ENCODE measurements around the gene PKHD1. TPM values are rescaled to one million over a fixed set of nuclear protein-coding genes. Genes with fewer than 3 reads are reported as not detected.

Gene PKHD1
- polyA plus RNA-seq, 1 of the 3 experiments (the other 2 are of a cell fraction): not detected

DNA sequence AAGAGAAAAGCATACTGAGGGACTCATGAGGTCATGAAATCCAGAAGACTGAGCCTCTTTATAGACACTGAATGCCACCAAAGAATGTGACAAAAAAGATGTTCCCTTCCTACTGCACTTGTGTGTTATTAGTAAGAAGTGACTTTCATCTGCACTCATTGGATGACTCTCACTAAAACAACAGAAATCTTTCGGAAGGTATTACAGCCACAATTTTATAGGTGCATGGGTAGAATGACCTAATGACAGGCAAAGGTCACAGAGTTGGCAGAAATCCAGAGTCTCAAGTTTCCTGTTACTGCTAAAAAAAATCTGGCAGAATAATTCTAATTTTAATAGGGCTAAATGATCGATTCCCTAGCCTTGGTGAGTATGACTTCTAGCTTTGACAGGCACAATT lies 13.3 kb downstream of the PKHD1 start (continued):
- no peak for TF ChIP-seq TEAD4 (IDR thresholded peaks at IDR 0.05; ENCODE audit: borderline replicate concordance, insufficient read depth)

DNA sequence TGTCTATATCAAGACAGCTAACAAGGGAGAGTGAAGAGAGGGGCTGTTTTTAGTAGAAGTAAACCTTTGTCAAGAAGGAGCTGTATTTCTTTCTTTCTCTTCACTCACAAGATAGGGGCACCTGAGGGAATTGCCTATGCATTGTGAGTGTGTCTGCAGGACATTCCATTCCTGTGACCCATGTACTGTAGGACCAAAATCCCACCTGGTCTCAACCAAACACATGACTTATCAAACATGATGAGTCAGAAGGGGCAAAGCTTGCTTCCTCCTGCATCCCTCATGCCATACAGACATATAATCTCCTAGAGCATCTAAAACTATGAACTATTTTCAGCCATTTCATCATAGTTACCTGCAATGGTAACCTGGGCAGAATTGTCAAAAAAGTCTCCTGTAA lies 21.8 kb downstream of the PKHD1 start:
- no peaks in the 10 kb centered on the region for H3K79me2 ChIP-seq (ENCODE audit: insufficient read depth)
- no peak overlapping the region for H3K9ac ChIP-seq
- no peaks in the 10 kb centered on the region for H3K27me3 ChIP-seq (ENCODE audit: insufficient read depth)
- ChIA-PET CTCF (interaction anchor here (1.2 kb wide), 2 partner anchors 16 to 169 kb away, joined by 4 read pairs; no protein-coding TSS in a partner anchor), POLR2A (no interaction called here)
- H3F3A ChIP-seq (replicated peaks; ENCODE audit: insufficient read depth): no peaks in the 10 kb centered on the region
- no peaks in the 10 kb centered on the region; a peak in 2 of 4 replicates for H3K4me1 ChIP-seq (ENCODE audit: control insufficient read depth in 1 of 2, insufficient read depth in 2 of 2, low read depth in 1 of 2, low read length in 1 of 2)
- DNase-seq: no peak
- no peaks in the 10 kb centered on the region for H3K36me3 ChIP-seq (replicated peaks in 1 of 2; ENCODE audit: control insufficient read depth in 1 of 2, insufficient read depth in 2 of 2, low read length in 1 of 2)
- TF ChIP-seq FOXJ3 (CRISPR knock-in tag; IDR thresholded peaks at IDR 0.05): no peak
- TF ChIP-seq, protein P1, sequence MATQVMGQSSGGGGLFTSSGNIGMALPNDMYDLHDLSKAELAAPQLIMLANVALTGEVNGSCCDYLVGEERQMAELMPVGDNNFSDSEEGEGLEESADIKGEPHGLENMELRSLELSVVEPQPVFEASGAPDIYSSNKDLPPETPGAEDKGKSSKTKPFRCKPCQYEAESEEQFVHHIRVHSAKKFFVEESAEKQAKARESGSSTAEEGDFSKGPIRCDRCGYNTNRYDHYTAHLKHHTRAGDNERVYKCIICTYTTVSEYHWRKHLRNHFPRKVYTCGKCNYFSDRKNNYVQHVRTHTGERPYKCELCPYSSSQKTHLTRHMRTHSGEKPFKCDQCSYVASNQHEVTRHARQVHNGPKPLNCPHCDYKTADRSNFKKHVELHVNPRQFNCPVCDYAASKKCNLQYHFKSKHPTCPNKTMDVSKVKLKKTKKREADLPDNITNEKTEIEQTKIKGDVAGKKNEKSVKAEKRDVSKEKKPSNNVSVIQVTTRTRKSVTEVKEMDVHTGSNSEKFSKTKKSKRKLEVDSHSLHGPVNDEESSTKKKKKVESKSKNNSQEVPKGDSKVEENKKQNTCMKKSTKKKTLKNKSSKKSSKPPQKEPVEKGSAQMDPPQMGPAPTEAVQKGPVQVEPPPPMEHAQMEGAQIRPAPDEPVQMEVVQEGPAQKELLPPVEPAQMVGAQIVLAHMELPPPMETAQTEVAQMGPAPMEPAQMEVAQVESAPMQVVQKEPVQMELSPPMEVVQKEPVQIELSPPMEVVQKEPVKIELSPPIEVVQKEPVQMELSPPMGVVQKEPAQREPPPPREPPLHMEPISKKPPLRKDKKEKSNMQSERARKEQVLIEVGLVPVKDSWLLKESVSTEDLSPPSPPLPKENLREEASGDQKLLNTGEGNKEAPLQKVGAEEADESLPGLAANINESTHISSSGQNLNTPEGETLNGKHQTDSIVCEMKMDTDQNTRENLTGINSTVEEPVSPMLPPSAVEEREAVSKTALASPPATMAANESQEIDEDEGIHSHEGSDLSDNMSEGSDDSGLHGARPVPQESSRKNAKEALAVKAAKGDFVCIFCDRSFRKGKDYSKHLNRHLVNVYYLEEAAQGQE (IDR thresholded peaks at IDR 0.05; ENCODE audit: low read depth, low read length): no peak
- TF ChIP-seq NFIC (IDR thresholded peaks at IDR 0.05; ENCODE audit: borderline replicate concordance): no peak
- TF ChIP-seq, protein P2, sequence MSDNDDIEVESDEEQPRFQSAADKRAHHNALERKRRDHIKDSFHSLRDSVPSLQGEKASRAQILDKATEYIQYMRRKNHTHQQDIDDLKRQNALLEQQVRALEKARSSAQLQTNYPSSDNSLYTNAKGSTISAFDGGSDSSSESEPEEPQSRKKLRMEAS (IDR thresholded peaks at IDR 0.05; ENCODE audit: low read depth): no peak
- TF ChIP-seq YY1 (IDR thresholded peaks at IDR 0.05; ENCODE audit: low read depth): no peak
- H3K4me3 ChIP-seq (ENCODE audit: low read depth in 2 of 2, low read length in 1 of 2): no peak overlapping the region
- H3K9me2 ChIP-seq: no peaks in the 10 kb centered on the region
- no peak overlapping the region for H3K27ac ChIP-seq (ENCODE audit: low read depth in 2 of 2, low read length in 1 of 2)
- no peak overlapping the region for H3K4me2 ChIP-seq
- H4K20me1 ChIP-seq (ENCODE audit: insufficient read depth): no peaks in the 10 kb centered on the region
- no peaks in the 10 kb centered on the region for H3K9me3 ChIP-seq
- H2AFZ ChIP-seq (ENCODE audit: low read depth): no peak overlapping the region

- 25% methylated on average over 4 of the region's 5 CpGs for WGBS (ENCODE audit: low lambda C conversion rate)
- H3K9me3 ChIP-seq: no peaks in the 10 kb centered on the region
- no peaks in the 10 kb centered on the region for H3K9me2 ChIP-seq
- no peaks in the 10 kb centered on the region for H3K36me3 ChIP-seq (replicated peaks in 1 of 2; ENCODE audit: control insufficient read depth in 1 of 2, insufficient read depth in 2 of 2, low read length in 1 of 2)
- no peaks in the 10 kb centered on the region for H3F3A ChIP-seq (replicated peaks; ENCODE audit: insufficient read depth)
- CTCF ChIA-PET: interaction anchor here (0.8 to 1.7 kb wide), 13 partner anchors 9 to 1427 kb away, joined by 3 to 13 read pairs (median 3); no protein-coding TSS in a partner anchor
- H3K9ac ChIP-seq: no peak overlapping the region
- peak; percentile 51 for DNase-seq
- H4K20me1 ChIP-seq (ENCODE audit: insufficient read depth): no peaks in the 10 kb centered on the region
- peak overlapping the region; percentile 25; the same call in 1 of the 2 replicates for H3K4me2 ChIP-seq
- 0 out of 2 replicates have a peak, but pooled peaks have one; percentile 10 for TF ChIP-seq SMC3 (IDR thresholded peaks at IDR 0.05; ENCODE audit: low read depth, low read length)
- peak; percentile 53 for TF ChIP-seq RAD21 (IDR thresholded peaks at IDR 0.05; ENCODE audit: low read length)
- TF ChIP-seq ZBTB33 (IDR thresholded peaks at IDR 0.05; ENCODE audit: borderline replicate concordance, low read depth): no peak
- no peak for TF ChIP-seq RCOR1 (IDR thresholded peaks at IDR 0.05; ENCODE audit: low read length)
- 0 out of 2 replicates have a peak, but pooled peaks have one; percentile 23 for TF ChIP-seq GABPA (IDR thresholded peaks at IDR 0.05; ENCODE audit: low read depth)
- TF ChIP-seq RXRA (IDR thresholded peaks at IDR 0.05; ENCODE audit: borderline replicate concordance, low read depth): no peak
- peak; percentile 55 for TF ChIP-seq CTCF (IDR thresholded peaks at IDR 0.05)
- H3K4me1 ChIP-seq (ENCODE audit: control insufficient read depth in 1 of 2, insufficient read depth in 2 of 2, low read depth in 1 of 2, low read length in 1 of 2): no peaks in the 10 kb centered on the region; a peak in 2 of 4 replicates
- no peak overlapping the region; a peak in 1 of 4 replicates for H3K4me3 ChIP-seq (ENCODE audit: low read depth in 2 of 2, low read length in 1 of 2)
- H3K27me3 ChIP-seq (ENCODE audit: insufficient read depth): no peaks in the 10 kb centered on the region
- no peak overlapping the region for H3K27ac ChIP-seq (ENCODE audit: low read depth in 2 of 2, low read length in 1 of 2)
- H3K79me2 ChIP-seq (ENCODE audit: insufficient read depth): no peaks in the 10 kb centered on the region
- peak overlapping the region; percentile 83 for H2AFZ ChIP-seq (ENCODE audit: low read depth)
- POLR2A ChIA-PET: no interaction called here
Observed at GRCh38 chr6:52063584-52064344, 23.6 kb downstream of the PKHD1 start.

Measured in SK-N-SH (cell line).